ENCODE data around the gene APCS.

Gene APCS

GRCh38 chr1:159587461-159587951 is at the start of gene APCS:
Gene APCS (plus strand): TSS chr1:159587826. CDS start chr1:159587922, 96 bp downstream.
- Histone ChIP-seq H3K4me3 (ENCODE audit: low read length) (no peak within 1 kb of the TSS), H3K9me3 (ENCODE audit: control insufficient read depth, low read depth, low read length) (no peaks in the 10 kb centered on the region), H3K4me1 (ENCODE audit: control insufficient read depth, low read depth, low read length) (no peaks in the 10 kb centered on the region), H3K9ac (ENCODE audit: low read length) (no peak within 1 kb of the TSS), H3K36me3 (ENCODE audit: control insufficient read depth, low read depth, low read length) (no peaks in the 10 kb centered on the region), H3K27me3 (ENCODE audit: control insufficient read depth, insufficient read depth, low read length) (no peaks in the 10 kb centered on the region), H3K27ac (ENCODE audit: low read length) (no peak within 1 kb of the TSS)

- H3K36me3 ChIP-seq (ENCODE audit: control insufficient read depth, low read depth, low read length): no peaks in the 10 kb centered on the region
- H3K9me3 ChIP-seq (ENCODE audit: control insufficient read depth, low read depth, low read length): no peaks in the 10 kb centered on the region
- H3K27ac ChIP-seq (ENCODE audit: low read length): no peak overlapping the region
- no peaks in the 10 kb centered on the region for H3K4me1 ChIP-seq (ENCODE audit: control insufficient read depth, low read depth, low read length)
- no peak overlapping the region for H3K9ac ChIP-seq (ENCODE audit: low read length)
- no peak overlapping the region for H3K4me3 ChIP-seq (ENCODE audit: low read length)
- no peaks in the 10 kb centered on the region for H3K27me3 ChIP-seq (ENCODE audit: control insufficient read depth, insufficient read depth, low read length)
Observed at GRCh38 chr1:159548126-159548525, 39.5 kb upstream of the APCS start.

GRCh38 chr1:159554261-159554660 is 33.4 kb upstream of the APCS start:
- Histone ChIP-seq H3K9ac (ENCODE audit: low read length) (no peak overlapping the region), H3K27ac (ENCODE audit: low read length) (no peak overlapping the region), H3K36me3 (ENCODE audit: control insufficient read depth, low read depth, low read length) (no peaks in the 10 kb centered on the region), H3K4me3 (ENCODE audit: low read length) (no peak overlapping the region), H3K9me3 (ENCODE audit: control insufficient read depth, low read depth, low read length) (no peaks in the 10 kb centered on the region), H3K4me1 (ENCODE audit: control insufficient read depth, low read depth, low read length) (no peaks in the 10 kb centered on the region), H3K27me3 (ENCODE audit: control insufficient read depth, insufficient read depth, low read length) (no peaks in the 10 kb centered on the region)

GRCh38 chr1:159554696-159555095 is 32.9 kb upstream of the APCS start:
- Histone ChIP-seq H3K27ac (ENCODE audit: low read length) (no peak overlapping the region), H3K4me1 (ENCODE audit: control insufficient read depth, low read depth, low read length) (no peaks in the 10 kb centered on the region), H3K9me3 (ENCODE audit: control insufficient read depth, low read depth, low read length) (no peaks in the 10 kb centered on the region), H3K4me3 (ENCODE audit: low read length) (no peak overlapping the region), H3K36me3 (ENCODE audit: control insufficient read depth, low read depth, low read length) (no peaks in the 10 kb centered on the region), H3K27me3 (ENCODE audit: control insufficient read depth, insufficient read depth, low read length) (no peaks in the 10 kb centered on the region), H3K9ac (ENCODE audit: low read length) (no peak overlapping the region)

GRCh38 chr1:159556931-159557369 is 30.7 kb upstream of the APCS start:
- Histone ChIP-seq H3K9ac (ENCODE audit: low read length) (no peak overlapping the region), H3K36me3 (ENCODE audit: control insufficient read depth, low read depth, low read length) (no peaks in the 10 kb centered on the region), H3K27ac (ENCODE audit: low read length) (no peak overlapping the region), H3K4me1 (ENCODE audit: control insufficient read depth, low read depth, low read length) (no peaks in the 10 kb centered on the region), H3K4me3 (ENCODE audit: low read length) (no peak overlapping the region), H3K27me3 (ENCODE audit: control insufficient read depth, insufficient read depth, low read length) (no peaks in the 10 kb centered on the region), H3K9me3 (ENCODE audit: control insufficient read depth, low read depth, low read length) (no peaks in the 10 kb centered on the region)

GRCh38 chr1:159560599-159560998 is 27.0 kb upstream of the APCS start:
- no peaks in the 10 kb centered on the region for H3K9me3 ChIP-seq (ENCODE audit: control insufficient read depth, low read depth, low read length)
- H3K27me3 ChIP-seq (ENCODE audit: control insufficient read depth, insufficient read depth, low read length): no peaks in the 10 kb centered on the region
- H3K4me1 ChIP-seq (ENCODE audit: control insufficient read depth, low read depth, low read length): no peaks in the 10 kb centered on the region
- H3K4me3 ChIP-seq (ENCODE audit: low read length): no peak overlapping the region
- no peak overlapping the region for H3K27ac ChIP-seq (ENCODE audit: low read length)
- no peaks in the 10 kb centered on the region for H3K36me3 ChIP-seq (ENCODE audit: control insufficient read depth, low read depth, low read length)
- H3K9ac ChIP-seq (ENCODE audit: low read length): no peak overlapping the region

- no peak overlapping the region for H3K4me3 ChIP-seq (ENCODE audit: low read length)
- no peak overlapping the region for H3K9ac ChIP-seq (ENCODE audit: low read length)
- no peak overlapping the region for H3K27ac ChIP-seq (ENCODE audit: low read length)
- H3K9me3 ChIP-seq (ENCODE audit: control insufficient read depth, low read depth, low read length): no peaks in the 10 kb centered on the region
- no peaks in the 10 kb centered on the region for H3K27me3 ChIP-seq (ENCODE audit: control insufficient read depth, insufficient read depth, low read length)
- H3K4me1 ChIP-seq (ENCODE audit: control insufficient read depth, low read depth, low read length): no peaks in the 10 kb centered on the region
- H3K36me3 ChIP-seq (ENCODE audit: control insufficient read depth, low read depth, low read length): no peaks in the 10 kb centered on the region
Observed at GRCh38 chr1:159561497-159561896, 26.1 kb upstream of the APCS start.

- Histone ChIP-seq H3K36me3 (ENCODE audit: control insufficient read depth, low read depth, low read length) (no peaks in the 10 kb centered on the region), H3K4me3 (ENCODE audit: low read length) (no peak overlapping the region), H3K27me3 (ENCODE audit: control insufficient read depth, insufficient read depth, low read length) (no peaks in the 10 kb centered on the region), H3K9me3 (ENCODE audit: control insufficient read depth, low read depth, low read length) (no peaks in the 10 kb centered on the region), H3K27ac (ENCODE audit: low read length) (no peak overlapping the region), H3K9ac (ENCODE audit: low read length) (no peak overlapping the region), H3K4me1 (ENCODE audit: control insufficient read depth, low read depth, low read length) (no peaks in the 10 kb centered on the region)
Observed at GRCh38 chr1:159562680-159563079, 24.9 kb upstream of the APCS start.

GRCh38 chr1:159577446-159577845 is 10.2 kb upstream of the APCS start:
- Histone ChIP-seq H3K36me3 (ENCODE audit: control insufficient read depth, low read depth, low read length) (no peaks in the 10 kb centered on the region), H3K9ac (ENCODE audit: low read length) (no peak overlapping the region), H3K4me1 (ENCODE audit: control insufficient read depth, low read depth, low read length) (no peaks in the 10 kb centered on the region), H3K27ac (ENCODE audit: low read length) (no peak overlapping the region), H3K9me3 (ENCODE audit: control insufficient read depth, low read depth, low read length) (peaks cover 7% of the 10 kb centered on the region), H3K4me3 (ENCODE audit: low read length) (no peak overlapping the region), H3K27me3 (ENCODE audit: control insufficient read depth, insufficient read depth, low read length) (no peaks in the 10 kb centered on the region)

- Histone ChIP-seq H3K4me3 (ENCODE audit: low read length) (no peak overlapping the region), H3K27me3 (ENCODE audit: control insufficient read depth, insufficient read depth, low read length) (no peaks in the 10 kb centered on the region), H3K4me1 (ENCODE audit: control insufficient read depth, low read depth, low read length) (no peaks in the 10 kb centered on the region), H3K9me3 (ENCODE audit: control insufficient read depth, low read depth, low read length) (peaks cover 7% of the 10 kb centered on the region), H3K9ac (ENCODE audit: low read length) (no peak overlapping the region), H3K27ac (ENCODE audit: low read length) (no peak overlapping the region), H3K36me3 (ENCODE audit: control insufficient read depth, low read depth, low read length) (no peaks in the 10 kb centered on the region)
Observed at GRCh38 chr1:159580340-159580739, 7.3 kb upstream of the APCS start.

- H3K4me1 ChIP-seq (ENCODE audit: control insufficient read depth, low read depth, low read length): no peaks in the 10 kb centered on the region
- H3K4me3 ChIP-seq (ENCODE audit: low read length): no peak overlapping the region
- no peak overlapping the region for H3K27ac ChIP-seq (ENCODE audit: low read length)
- H3K9me3 ChIP-seq (ENCODE audit: control insufficient read depth, low read depth, low read length): peaks cover 5% of the 10 kb centered on the region
- H3K9ac ChIP-seq (ENCODE audit: low read length): no peak overlapping the region
- no peaks in the 10 kb centered on the region for H3K36me3 ChIP-seq (ENCODE audit: control insufficient read depth, low read depth, low read length)
- no peaks in the 10 kb centered on the region for H3K27me3 ChIP-seq (ENCODE audit: control insufficient read depth, insufficient read depth, low read length)
Observed at GRCh38 chr1:159581422-159581821, 6.2 kb upstream of the APCS start.

GRCh38 chr1:159584536-159584935 is 3.1 kb upstream of the APCS start:
- Histone ChIP-seq H3K4me3 (ENCODE audit: low read length) (no peak overlapping the region), H3K4me1 (ENCODE audit: control insufficient read depth, low read depth, low read length) (no peaks in the 10 kb centered on the region), H3K9ac (ENCODE audit: low read length) (no peak overlapping the region), H3K9me3 (ENCODE audit: control insufficient read depth, low read depth, low read length) (peaks cover 5% of the 10 kb centered on the region), H3K27me3 (ENCODE audit: control insufficient read depth, insufficient read depth, low read length) (no peaks in the 10 kb centered on the region), H3K36me3 (ENCODE audit: control insufficient read depth, low read depth, low read length) (no peaks in the 10 kb centered on the region), H3K27ac (ENCODE audit: low read length) (no peak overlapping the region)
